Measurements from ENCODE around the gene AOC2. TPM values are rescaled to one million over a fixed set of nuclear protein-coding genes. Genes with fewer than 3 reads are reported as not detected.

Gene AOC2
- total and polyA plus RNA-seq, 2 of the 13 experiments (the other 11 are each of a cell fraction or from before 2014, with no cell fraction given): 1.2 to 3.3 TPM

DNA sequence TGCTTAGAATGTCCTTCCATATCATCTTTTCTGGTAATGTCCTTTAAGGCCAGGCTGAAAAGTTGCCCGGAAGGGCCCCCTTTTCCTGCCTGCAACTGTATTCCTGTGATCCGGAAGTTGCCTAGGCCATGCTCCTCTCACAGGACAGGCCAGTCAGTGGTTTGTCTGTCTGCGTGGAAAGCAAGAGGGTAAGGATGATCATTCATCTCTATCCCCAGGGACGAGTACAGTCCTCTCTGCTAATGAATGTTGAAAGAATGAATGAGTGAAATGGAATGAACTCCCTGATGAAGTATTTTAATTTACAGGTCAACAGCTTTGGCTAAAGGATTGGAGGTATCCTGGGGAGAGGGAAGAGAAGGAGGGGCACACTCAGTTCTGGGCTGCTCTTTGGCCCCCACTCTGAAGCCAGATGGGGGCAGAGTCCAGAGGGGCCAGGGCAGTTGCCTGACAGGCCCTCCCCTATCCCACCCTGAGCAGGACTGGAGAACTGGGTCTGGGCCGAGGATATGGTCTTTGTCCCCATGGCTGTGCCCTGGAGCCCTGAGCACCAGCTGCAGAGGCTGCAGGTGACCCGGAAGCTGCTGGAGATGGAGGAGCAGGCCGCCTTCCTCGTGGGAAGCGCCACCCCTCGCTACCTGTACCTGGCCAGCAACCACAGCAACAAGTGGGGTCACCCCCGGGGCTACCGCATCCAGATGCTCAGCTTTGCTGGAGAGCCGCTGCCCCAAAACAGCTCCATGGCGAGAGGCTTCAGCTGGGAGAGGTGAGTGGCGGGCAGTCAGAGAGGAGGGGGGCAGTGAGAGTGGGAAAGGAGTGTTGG is 9.8 kb downstream of the AOC2 start (continued):
- TF ChIP-seq, protein P1, sequence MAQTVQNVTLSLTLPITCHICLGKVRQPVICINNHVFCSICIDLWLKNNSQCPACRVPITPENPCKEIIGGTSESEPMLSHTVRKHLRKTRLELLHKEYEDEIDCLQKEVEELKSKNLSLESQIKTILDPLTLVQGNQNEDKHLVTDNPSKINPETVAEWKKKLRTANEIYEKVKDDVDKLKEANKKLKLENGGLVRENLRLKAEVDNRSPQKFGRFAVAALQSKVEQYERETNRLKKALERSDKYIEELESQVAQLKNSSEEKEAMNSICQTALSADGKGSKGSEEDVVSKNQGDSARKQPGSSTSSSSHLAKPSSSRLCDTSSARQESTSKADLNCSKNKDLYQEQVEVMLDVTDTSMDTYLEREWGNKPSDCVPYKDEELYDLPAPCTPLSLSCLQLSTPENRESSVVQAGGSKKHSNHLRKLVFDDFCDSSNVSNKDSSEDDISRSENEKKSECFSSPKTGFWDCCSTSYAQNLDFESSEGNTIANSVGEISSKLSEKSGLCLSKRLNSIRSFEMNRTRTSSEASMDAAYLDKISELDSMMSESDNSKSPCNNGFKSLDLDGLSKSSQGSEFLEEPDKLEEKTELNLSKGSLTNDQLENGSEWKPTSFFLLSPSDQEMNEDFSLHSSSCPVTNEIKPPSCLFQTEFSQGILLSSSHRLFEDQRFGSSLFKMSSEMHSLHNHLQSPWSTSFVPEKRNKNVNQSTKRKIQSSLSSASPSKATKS (CRISPR knock-in tag; IDR thresholded peaks at IDR 0.05): no peak
- TF ChIP-seq ZFP36 (IDR thresholded peaks at IDR 0.05; ENCODE audit: borderline replicate concordance, low read depth, low read length, partially characterized antibody) (no peak), ZC3H13 (CRISPR knock-in tag; IDR thresholded peaks at IDR 0.05) (no peak; the same call in 1 of the 2 replicates), ZSCAN9 (CRISPR knock-in tag; IDR thresholded peaks at IDR 0.05; ENCODE audit: borderline replicate concordance) (no peak), EEA1 (CRISPR knock-in tag; IDR thresholded peaks at IDR 0.05; ENCODE audit: borderline replicate concordance) (no peak), FOXP1 (IDR thresholded peaks at IDR 0.05) (no peak), FOXP1 (CRISPR knock-in tag; IDR thresholded peaks at IDR 0.05) (peak; percentile 42; the same call in 1 of the 2 replicates), SIX4 (CRISPR knock-in tag; IDR thresholded peaks at IDR 0.05) (no peak), NR2F1 (CRISPR knock-in tag; IDR thresholded peaks at IDR 0.05) (peak in 1 of 2 experiments; percentile 33; a peak in 1 of 4 replicates), ZFYVE20 (CRISPR knock-in tag; IDR thresholded peaks at IDR 0.05; ENCODE audit: borderline replicate concordance, low read depth) (no peak), ZNF253 (CRISPR knock-in tag; IDR thresholded peaks at IDR 0.05; ENCODE audit: borderline replicate concordance) (no peak), TCF12 (IDR thresholded peaks at IDR 0.05) (no peak), TCF12 (CRISPR knock-in tag; IDR thresholded peaks at IDR 0.05) (peak; percentile 68; the same call in 1 of the 2 replicates), ZNF441 (CRISPR knock-in tag; IDR thresholded peaks at IDR 0.05; ENCODE audit: borderline replicate concordance) (peak; percentile 26; the same call in 1 of the 2 replicates), JDP2 (CRISPR knock-in tag; IDR thresholded peaks at IDR 0.05; ENCODE audit: borderline replicate concordance) (no peak), ZSCAN22 (CRISPR knock-in tag; IDR thresholded peaks at IDR 0.05) (no peak), POLR2A (IDR thresholded peaks at IDR 0.05; ENCODE audit: insufficient read depth in 1 of 2, low read depth in 2 of 2, low read length in 2 of 2) (peak in 1 of 2 experiments; percentile 45; a peak in 1 of 4 replicates), ZFP36L2 (CRISPR knock-in tag; IDR thresholded peaks at IDR 0.05) (no peak), KDM5B (CRISPR knock-in tag; IDR thresholded peaks at IDR 0.05; ENCODE audit: borderline replicate concordance) (peak; percentile 50; the same call in 1 of the 2 replicates)
- TF ChIP-seq, protein P2, sequence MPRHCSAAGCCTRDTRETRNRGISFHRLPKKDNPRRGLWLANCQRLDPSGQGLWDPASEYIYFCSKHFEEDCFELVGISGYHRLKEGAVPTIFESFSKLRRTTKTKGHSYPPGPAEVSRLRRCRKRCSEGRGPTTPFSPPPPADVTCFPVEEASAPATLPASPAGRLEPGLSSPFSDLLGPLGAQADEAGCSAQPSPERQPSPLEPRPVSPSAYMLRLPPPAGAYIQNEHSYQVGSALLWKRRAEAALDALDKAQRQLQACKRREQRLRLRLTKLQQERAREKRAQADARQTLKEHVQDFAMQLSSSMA (CRISPR knock-in tag; IDR thresholded peaks at IDR 0.05): no peak
- TF ChIP-seq, protein P3, sequence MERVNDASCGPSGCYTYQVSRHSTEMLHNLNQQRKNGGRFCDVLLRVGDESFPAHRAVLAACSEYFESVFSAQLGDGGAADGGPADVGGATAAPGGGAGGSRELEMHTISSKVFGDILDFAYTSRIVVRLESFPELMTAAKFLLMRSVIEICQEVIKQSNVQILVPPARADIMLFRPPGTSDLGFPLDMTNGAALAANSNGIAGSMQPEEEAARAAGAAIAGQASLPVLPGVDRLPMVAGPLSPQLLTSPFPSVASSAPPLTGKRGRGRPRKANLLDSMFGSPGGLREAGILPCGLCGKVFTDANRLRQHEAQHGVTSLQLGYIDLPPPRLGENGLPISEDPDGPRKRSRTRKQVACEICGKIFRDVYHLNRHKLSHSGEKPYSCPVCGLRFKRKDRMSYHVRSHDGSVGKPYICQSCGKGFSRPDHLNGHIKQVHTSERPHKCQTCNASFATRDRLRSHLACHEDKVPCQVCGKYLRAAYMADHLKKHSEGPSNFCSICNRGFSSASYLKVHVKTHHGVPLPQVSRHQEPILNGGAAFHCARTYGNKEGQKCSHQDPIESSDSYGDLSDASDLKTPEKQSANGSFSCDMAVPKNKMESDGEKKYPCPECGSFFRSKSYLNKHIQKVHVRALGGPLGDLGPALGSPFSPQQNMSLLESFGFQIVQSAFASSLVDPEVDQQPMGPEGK (CRISPR knock-in tag; IDR thresholded peaks at IDR 0.05): peak; percentile 97
- TF ChIP-seq, protein P4, sequence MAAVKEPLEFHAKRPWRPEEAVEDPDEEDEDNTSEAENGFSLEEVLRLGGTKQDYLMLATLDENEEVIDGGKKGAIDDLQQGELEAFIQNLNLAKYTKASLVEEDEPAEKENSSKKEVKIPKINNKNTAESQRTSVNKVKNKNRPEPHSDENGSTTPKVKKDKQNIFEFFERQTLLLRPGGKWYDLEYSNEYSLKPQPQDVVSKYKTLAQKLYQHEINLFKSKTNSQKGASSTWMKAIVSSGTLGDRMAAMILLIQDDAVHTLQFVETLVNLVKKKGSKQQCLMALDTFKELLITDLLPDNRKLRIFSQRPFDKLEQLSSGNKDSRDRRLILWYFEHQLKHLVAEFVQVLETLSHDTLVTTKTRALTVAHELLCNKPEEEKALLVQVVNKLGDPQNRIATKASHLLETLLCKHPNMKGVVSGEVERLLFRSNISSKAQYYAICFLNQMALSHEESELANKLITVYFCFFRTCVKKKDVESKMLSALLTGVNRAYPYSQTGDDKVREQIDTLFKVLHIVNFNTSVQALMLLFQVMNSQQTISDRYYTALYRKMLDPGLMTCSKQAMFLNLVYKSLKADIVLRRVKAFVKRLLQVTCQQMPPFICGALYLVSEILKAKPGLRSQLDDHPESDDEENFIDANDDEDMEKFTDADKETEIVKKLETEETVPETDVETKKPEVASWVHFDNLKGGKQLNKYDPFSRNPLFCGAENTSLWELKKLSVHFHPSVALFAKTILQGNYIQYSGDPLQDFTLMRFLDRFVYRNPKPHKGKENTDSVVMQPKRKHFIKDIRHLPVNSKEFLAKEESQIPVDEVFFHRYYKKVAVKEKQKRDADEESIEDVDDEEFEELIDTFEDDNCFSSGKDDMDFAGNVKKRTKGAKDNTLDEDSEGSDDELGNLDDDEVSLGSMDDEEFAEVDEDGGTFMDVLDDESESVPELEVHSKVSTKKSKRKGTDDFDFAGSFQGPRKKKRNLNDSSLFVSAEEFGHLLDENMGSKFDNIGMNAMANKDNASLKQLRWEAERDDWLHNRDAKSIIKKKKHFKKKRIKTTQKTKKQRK (IDR thresholded peaks at IDR 0.05; ENCODE audit: low read length): no peak

Measured in HepG2 (cell line).